Right lobe of liver (tissue), 4 donors: ENCODE data around the gene CHRM4.

Experiments used
- CTCF ChIP-seq, 4 donors: fragments of 200-600 bp in 3 of 4; fragments of 450-650 bp in 1 of 4; IDR thresholded peaks; one replicate each; pipeline versions ENCODE4 v1.5.1 to v1.8.0; 2016 to 2022; ENCODE audit warnings: antibody characterized with exemption in 4 of 4, mild to moderate bottlenecking in 2 of 4
- POLR2A ChIP-seq: fragments of 450-650 bp; IDR thresholded peaks from one replicate; pipeline ENCODE4 v1.6.1; 2017; ENCODE audit warnings: antibody characterized with exemption, mild to moderate bottlenecking
- donor health status: DM: no; HTN: no; CAD: no.
- donor health status: DM: no; HTN: no; CAD: no.
- donor health status: DM: no; HTN: yes; CAD: no.

GRCh38 chr11:46386005-46386578 is 5.5 kb downstream of the CHRM4 start:
- no peak for TF ChIP-seq CTCF (IDR thresholded peaks at IDR 0.05)
- TF ChIP-seq POLR2A, result no peak
